HG02642 (cell line): Measurements from ENCODE around the gene NPB.

Source experiments
- ATAC-seq: cut with Tn5 transposase; IDR thresholded peaks from one replicate; pipeline ENCODE4 v1.9.1; 2021; ENCODE audit warnings: mild to moderate bottlenecking; ENCODE audit not compliant: unreplicated experiment, poor library complexity

NPB gene

DNA sequence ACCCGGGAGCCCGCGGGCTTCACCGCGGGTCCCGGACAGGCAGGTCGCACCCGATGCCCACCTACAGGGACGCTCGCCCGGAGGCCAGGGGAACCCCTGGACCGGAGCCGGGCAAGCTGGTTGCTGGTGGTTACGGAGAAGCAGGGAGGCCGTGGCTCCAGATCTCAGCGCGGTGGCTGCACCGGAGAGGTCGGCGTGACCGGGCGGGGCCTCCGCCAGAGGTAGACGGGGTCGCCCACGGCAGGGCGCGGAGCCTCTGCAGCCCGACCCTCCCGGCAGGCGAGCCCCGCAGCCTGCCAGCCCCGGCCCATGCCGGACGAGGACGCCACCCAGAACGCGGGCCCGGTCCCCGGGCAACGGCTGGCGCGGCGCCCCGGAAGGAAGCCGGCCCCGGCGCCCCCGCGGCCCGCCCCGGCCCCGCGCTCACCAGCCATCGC lies 8.8 kb downstream of the NPB start:
- ATAC-seq, result peak; percentile 28

DNA sequence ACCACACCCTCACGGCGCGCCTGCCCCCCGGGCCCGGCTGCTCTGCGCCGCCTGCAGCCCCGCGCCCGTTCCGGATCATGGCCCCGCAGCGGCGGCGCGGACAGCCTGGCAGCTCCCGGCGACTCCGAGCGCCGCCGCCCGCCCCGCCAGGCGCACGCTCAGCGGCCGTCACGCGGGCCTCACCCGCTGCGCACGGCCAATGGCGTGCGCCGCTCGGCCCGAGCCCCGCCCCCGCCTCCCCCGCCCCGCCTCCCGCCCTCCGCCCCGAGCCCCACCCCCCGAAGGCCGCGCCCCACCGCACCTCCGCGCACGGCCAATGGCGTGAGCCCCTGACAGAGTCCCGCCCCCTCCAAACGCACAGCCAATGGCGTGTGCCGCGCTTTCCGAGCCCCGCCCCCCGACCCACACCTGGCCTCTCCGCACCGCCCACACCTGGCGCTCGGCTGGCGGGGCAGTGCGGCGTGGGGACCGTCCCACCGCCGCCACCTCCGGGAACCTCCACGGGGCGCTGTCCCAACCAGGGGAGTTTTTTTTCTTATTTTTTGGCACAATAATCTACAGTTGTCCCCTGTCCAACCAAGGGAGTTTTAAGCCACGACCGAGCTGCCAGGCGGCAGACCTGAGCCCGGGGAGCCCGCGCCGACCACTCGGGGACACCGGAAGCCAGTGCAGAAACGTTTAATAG lies 9.4 kb downstream of the NPB start, which contains the start of gene PCYT2:
TSS of gene PCYT2 (minus strand) at position 123 of the 685 bp plus-strand sequence. CDS start at position 79, 44 bp downstream.
- ATAC-seq, result peak; percentile 76

DNA sequence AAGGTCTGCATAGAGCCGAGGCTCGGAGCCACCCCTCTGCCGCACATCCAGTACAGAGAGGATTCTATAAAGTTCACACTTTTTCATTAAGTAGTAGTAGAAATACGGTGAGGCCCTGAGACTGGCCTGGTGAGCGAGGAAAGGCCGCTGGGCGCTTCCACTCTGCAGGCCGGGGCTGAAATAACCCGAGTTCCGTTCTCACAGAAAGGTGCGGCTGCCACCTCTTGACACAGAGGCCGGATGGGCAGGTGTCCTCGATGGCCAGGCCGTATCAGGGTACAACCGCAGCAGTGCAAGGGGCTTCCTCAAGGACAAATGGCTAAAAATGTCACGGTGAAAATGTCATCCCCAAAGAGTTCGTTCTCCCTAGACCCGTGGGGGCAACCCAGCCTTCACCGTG lies 9.9 kb downstream of the NPB start:
- ATAC-seq, result no peak

DNA sequence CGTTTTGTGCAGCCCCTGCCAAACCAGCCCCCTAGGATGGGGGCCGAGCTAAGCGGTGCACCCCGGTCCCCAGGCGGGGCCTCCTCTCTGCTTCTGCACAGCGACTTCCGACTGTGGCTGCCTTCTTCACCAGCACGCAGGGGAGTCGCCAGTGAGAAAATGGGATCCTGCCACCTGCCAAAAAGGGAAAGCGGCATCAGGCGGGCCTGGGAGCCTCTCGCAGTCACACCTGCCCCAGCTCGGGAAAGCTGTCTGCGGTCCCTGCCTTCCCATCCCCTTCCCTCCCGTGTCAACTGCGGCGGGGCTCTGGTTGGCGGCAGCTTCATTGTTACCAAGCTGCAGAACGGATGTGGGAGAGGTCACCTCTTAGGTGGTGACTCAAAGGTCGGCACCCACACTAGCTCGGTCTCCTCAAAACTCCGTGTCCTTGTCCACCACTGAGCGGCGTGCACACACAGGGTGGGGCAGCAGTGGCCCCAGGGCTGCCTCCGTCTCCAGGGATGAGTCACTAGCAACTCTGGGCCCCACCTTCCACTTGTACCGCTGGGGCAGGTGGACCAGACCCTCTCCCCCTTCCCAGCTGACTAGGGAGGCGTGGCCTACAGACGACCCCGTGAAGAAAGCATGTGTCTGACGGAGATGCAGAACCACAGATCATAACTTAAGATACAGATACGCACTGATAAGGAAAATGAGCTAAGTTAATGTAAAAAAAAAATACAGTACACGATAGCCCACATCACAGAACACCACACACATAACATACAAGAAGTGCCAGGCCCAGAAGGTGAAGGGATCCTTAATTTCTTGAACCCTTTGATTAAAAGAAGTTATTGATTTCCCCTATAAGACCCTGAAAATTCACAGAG lies 10.6 kb downstream of the NPB start:
- no peak for ATAC-seq

DNA sequence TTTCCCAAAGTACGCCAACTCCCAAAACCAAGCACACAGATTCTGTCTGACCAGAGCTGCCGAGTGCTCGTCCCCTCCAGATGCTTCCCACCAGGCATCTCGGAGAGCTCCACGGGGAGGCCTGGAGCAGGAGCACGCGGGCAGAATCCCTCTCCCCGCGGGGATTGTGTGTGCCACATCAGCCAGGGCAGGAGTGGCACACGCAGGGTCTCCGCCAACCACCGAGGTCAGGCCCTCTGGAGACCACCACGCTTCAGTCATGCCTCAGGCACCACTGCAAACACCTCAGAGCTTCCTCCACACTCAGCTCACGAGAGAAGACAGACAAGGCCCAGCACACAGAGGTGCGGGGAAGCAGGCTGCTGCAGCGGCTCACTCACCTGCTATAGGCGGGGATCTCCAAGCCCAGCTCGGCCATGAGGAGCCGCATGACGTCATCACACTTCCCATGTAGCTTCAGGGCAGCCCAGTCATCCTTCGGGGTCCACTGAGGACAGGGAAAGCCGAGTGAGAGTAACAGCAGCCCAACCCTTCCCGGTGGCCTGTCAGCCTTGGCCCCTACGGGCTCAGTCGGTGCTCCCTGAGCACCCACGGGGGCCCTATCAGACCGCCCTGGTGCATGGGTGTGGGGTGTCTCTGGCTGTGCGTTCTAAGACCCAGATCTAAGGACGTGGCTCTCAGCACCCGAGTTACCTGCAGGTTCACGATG lies 11.5 kb downstream of the NPB start:
- no peak for ATAC-seq

DNA sequence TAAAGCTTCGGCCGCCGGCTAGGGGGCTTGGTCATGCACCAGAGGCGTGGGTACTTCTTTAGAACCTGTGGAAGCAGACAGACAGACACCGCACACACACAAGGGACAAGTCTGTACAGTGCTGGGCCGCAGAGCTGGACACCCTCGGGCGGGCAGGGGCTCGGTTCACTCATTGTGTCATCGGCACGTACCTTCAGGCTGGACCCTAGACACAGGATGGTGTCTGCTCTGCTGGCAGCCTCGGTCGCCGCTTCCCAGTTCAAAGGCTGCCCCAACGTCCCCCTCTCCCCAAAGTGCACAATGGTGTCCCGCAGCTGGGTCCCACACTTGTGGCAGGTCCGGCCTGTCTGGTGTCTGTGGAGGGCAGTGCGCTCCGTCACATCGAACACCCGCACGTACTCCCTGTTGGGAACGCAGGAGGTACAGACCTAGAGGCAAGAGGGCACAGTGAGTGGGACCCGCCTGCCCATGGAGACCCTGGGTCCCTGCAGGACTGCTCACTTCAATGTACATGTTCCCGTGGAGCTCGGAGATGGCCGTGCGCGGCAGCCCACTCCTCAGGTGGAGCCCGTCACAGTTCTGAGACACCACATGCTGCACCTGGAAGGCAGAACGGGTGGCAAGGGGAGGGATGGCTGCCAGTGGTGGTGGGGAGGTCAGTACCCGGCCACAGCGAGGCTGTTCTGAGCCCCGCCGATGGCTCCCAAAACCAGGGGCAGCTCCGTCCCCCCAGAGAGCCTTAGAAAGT lies 12.2 kb downstream of the NPB start:
- ATAC-seq, result no peak

DNA sequence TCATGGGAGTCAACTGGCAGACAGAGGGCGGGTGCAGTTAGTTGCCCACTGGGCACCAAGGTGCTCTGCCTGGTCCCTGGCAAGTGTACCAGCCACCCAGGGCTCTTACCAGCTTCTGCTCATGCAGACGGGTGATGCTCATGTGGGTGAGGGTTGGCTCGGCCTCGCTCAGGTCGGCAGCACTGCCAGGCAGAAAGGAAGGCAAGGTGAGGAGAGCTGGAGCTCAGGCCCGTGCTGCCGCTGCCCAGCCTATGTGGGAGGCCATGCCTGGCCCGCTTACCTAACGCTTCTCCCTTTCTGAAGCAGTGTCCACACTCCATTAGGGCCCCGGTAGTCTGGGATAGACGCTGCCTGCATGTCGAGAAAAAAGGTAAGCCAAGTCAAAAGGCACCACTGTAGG lies 13.3 kb downstream of the NPB start:
- no peak for ATAC-seq

DNA sequence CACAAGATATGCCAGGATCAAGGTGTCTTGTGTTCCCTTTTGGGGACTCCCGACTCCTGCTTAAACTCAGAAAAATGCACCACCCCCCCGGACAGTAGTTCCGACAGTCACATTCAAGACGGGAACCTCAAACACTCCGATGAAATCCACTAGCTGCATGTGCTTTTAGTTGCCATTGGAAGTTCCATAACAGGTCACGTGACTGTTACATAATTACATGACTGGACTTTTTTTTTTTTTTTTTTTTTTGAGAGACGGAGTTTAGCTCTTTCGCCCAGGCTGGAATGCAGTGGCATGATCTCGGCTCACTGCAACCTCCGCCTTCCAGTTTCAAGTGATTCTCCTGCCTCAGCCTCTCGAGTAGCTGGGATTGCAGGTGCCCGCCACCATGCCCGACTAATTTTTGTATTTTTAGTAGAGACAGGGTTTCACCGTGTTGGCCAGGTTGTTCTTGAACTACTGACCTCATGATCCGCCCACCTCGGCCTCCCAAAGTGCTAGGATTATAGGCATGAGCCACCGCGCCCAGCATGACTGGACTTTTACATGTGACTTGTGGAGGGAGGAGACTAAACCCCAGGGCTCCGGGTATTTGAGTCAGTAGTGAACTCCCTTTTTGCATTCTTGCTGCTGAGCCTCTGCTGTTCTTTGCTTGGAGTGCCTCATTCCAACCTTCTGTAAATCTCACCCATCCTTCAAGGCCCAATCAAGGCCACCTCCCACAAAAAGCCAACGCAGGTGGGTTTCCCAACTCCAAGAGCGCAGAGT lies 14.4 kb downstream of the NPB start:
- no peak for ATAC-seq

DNA sequence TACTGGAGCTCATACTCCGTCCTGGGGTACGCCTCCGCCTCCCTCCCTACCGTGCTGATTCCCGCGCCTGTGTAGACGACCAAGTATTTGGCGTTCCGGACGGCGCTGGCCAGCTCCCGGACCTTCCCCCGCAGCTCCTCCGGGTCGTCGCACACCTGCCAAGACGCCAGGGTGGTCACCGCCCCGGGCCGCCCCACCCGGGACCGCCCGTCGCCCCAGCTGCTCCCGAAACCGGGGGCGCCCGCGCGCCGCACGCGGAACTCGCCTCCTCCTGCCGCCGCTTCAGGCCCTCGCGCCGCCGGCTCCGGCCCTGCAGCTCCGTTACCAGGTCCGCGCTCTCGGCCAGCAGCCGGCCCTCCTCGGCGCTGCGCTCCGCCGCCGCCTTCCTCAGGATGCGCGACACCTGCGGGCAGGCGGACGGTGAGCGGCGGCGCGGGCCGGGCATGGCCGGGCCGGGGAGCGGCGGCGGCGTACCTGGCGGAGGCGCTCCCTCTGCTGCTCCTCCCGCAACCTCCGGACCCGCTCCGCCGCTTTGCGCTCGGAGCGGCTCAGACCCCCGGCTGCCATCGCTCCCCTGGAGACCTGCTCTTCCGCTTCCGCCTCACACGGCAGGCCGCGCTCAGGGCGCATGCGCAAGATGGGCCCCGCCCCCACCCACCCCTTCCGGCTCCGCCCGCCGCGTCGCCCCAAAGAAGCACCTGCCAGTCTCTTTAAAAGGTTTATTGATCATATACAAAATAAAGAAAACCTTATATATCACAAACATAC lies 15.7 kb downstream of the NPB start, which contains the start of gene SIRT7:
TSS of gene SIRT7 (minus strand) at position 612 of the 768 bp plus-strand sequence. CDS start at position 567, 45 bp downstream.
- peak; percentile 66 for ATAC-seq

DNA sequence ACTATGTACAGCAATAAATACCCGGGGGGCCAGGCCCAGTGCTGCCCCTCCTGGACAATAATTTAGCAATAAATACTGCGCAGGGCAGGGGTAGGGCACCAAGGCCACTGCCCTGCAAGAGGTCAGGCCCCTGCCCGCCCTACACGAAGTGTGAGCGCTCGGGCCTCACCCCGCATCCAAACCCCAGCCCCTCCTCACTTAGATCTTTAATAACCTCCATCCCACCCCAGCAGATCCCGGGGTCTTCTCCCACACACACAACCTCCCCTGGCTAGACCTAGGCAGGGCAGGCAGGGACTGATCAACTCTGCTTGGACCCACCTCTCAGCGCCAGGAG lies 16.3 kb downstream of the NPB start:
- ATAC-seq, result peak; percentile 14

DNA sequence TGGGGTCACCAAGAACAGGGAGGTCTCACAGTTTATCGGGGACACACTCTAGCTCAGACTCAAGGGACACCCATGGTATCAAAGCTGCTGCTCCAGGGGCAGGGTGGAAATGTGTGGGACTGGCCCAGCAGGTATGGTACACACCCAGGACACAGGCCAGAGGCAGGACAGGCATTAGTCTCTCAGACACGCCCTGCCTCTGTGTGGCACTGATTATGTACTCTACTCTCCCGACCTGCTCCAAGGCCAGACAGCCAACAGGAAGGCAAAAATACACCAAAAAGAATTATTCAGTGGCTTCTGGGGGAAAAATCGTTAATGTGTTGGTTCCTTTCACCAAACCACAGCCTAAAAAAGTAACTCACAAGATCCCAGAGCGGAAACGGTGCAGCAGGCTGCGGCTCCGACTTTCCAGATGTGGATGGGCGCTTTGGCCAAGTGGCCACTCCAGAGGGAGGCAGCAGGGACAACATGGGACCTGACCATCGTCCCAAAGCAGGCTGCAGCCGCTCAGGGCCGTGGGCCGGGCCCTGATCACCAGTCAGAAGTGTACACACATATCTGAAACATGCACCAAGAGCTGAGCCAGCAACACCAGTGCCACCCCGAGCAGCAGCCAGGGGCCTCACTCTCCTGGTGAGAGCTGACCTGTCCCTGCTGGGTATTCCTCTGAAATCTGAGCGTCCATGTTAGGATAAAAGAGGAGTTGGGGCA lies 17.0 kb downstream of the NPB start:
- no peak for ATAC-seq

DNA sequence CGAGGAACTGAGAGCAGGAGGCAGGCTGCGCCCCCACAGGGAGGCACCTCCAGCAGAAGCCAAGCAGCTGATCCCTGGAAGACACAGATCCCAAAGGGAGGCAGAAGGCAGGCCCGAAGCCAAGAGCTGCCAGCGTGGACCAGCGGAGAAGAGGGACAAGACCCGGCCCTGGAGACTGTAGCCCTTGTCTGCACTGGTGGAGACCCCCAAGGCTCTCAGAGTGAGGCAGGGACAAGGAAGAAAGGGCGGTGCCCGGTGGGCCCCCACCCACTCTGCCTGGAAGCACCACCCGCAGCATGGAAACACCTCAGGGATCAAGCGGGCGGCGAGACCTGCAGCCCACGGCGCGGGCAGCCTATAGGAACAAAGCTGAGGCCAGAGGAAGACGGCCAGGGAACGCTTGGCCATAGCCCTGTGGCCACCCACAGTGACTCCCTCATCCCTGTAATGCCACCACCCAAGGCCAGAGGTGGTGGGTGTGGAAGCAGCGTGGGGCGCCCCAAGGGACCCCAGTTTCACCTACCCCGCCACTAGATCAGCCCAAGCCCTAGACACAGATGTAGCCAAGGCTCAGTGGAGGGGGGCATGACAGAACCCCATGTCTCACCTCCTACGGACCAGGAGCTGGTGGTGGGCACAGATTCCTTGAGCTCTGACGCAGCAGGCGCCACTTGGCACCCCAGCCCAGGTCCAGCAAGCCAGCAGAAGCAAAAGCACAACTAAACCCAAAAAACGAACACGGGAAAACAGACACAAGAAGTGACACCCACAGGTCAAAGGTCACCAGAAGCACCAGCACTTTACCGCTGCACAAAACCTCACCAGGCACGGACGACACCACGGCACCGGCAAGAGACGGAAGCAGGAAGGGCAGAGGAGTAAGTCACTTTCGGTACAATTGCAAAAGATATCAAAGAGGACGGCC lies 18.8 kb downstream of the NPB start:
- no peak for ATAC-seq

DNA sequence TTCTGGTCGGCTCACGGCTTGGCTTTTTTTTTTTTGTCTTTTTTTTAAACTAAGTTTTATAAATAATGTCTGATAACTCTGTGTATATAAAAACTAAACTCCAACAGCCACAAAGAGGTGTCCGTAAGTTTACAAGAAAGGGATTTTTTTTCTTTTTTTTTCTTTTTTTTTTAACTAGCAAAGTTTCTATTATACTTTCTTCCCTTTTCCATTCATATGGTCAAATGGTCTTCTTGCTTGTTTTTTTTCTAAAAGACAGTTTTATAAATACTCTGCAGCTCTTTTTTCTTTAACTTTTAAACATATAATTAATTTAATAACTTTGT lies 19.5 kb downstream of the NPB start:
- no peak for ATAC-seq

DNA sequence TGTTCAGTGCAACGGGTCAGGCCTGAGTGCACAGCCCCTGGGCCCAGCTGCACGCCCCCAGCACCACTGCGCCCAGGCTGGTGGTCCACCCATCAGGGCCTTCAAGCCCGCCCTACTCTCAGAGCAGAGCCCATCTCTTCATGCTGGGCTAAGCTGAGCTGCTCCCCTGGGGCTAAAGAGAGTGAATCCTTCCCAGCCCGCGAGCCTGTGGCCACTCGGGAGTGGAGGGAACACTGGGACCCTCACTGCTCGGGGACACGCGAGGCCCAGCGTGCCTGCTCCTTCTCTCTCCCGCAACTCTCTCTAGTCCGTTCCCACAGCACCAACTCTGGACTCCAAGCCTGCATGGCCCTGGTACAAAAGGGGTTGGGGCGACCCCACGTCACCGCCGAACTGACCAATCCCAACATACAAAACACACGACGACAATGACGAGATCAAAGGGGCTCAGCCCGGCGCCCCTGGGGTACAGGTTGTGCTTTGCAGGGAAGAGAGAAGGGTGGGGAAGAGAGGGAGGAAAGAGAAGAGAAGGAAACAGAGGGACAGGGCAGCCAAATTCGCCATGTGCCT lies 20.0 kb downstream of the NPB start:
- no peak for ATAC-seq

DNA sequence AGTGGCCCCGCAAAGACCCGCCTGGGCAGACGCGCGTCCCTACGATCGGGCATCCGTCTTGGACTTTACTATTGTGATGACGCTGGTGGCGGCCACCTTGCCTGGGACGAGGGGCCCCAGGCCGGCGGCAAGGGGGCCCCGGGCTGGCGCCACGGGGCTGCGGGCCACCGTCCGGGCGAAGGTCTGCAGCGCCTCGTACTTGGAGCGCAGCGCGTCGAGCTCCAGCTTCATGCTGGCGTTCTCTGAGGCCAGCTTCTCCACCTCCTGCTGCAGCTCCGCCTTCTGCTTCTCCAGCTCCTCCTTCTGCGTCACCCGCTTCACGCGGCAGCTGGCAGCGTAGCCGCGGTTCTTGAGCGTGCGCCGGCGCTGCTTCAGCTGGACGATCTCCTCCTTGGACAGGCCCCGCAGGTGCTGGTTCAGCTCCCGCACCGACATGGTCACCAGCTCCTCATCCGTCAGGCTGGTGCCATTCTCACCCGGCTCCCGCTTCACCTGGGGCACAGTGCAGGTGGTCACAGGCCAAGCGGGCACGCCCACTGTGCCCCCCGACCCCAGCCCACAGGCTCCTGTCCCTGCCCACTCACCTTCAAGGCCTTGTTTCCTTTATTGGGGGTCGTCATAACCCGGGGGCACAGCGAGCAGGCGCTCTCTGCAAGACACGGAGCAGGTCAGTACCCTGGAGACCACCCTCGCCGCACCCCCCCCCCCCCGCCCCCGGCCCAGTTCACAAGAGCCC lies 20.7 kb downstream of the NPB start:
- ATAC-seq, result no peak
